ENCODE measurements around the gene MIOX.

Gene MIOX

GRCh38 chr22:50454556-50455075, 32.0 kb upstream of the MIOX start:
- DNase-seq (ENCODE audit: low read depth in 1 of 2, low spot score in 1 of 2) = no peak

GRCh38 chr22:50455201-50455600, 31.5 kb upstream of the MIOX start:
- DNase-seq (ENCODE audit: low read depth in 1 of 2, low spot score in 1 of 2) = no peak

GRCh38 chr22:50456026-50456425, 30.6 kb upstream of the MIOX start:
- DNase-seq (ENCODE audit: low read depth in 1 of 2, low spot score in 1 of 2) = no peak

- no peak for DNase-seq (ENCODE audit: low read depth in 1 of 2, low spot score in 1 of 2)
These were observed 30.0 kb upstream of the MIOX start for GRCh38 chr22:50456466-50457234.

GRCh38 chr22:50459016-50459415, 27.6 kb upstream of the MIOX start:
- no peak for DNase-seq (ENCODE audit: low read depth in 1 of 2, low spot score in 1 of 2)

- no peak for DNase-seq (ENCODE audit: low read depth in 1 of 2, low spot score in 1 of 2)
These were observed 27.0 kb upstream of the MIOX start for GRCh38 chr22:50459496-50460140.

GRCh38 chr22:50460938-50461337, 25.7 kb upstream of the MIOX start:
- no peak for DNase-seq (ENCODE audit: low read depth in 1 of 2, low spot score in 1 of 2)

GRCh38 chr22:50461536-50461935, 25.1 kb upstream of the MIOX start:
- no peak for DNase-seq (ENCODE audit: low read depth in 1 of 2, low spot score in 1 of 2)

- no peak for DNase-seq (ENCODE audit: low read depth in 1 of 2, low spot score in 1 of 2)
These were observed 24.6 kb upstream of the MIOX start for GRCh38 chr22:50461979-50462540.

- DNase-seq (ENCODE audit: low read depth in 1 of 2, low spot score in 1 of 2) = no peak
These were observed 23.3 kb upstream of the MIOX start for GRCh38 chr22:50463188-50463900.

- no peak for DNase-seq (ENCODE audit: low read depth in 1 of 2, low spot score in 1 of 2)
These were observed 22.2 kb upstream of the MIOX start for GRCh38 chr22:50464451-50464850.

- DNase-seq (ENCODE audit: low read depth in 1 of 2, low spot score in 1 of 2) = no peak
These were observed 21.4 kb upstream of the MIOX start for GRCh38 chr22:50465066-50465930.

- no peak for DNase-seq (ENCODE audit: low read depth in 1 of 2, low spot score in 1 of 2)
These were observed 19.3 kb upstream of the MIOX start for GRCh38 chr22:50467341-50467740.

- no peak for DNase-seq (ENCODE audit: low read depth in 1 of 2, low spot score in 1 of 2)
These were observed 18.8 kb upstream of the MIOX start for GRCh38 chr22:50467773-50468440.

- DNase-seq (ENCODE audit: low read depth in 1 of 2, low spot score in 1 of 2) = no peak
These were observed 18.0 kb upstream of the MIOX start for GRCh38 chr22:50468626-50469025.

GRCh38 chr22:50469377-50470305, 17.0 kb upstream of the MIOX start:
- DNase-seq (ENCODE audit: low read depth in 1 of 2, low spot score in 1 of 2) = peak; percentile 81 to 94

- no peak for DNase-seq (ENCODE audit: low read depth in 1 of 2, low spot score in 1 of 2)
These were observed 16.2 kb upstream of the MIOX start for GRCh38 chr22:50470491-50470890.

- no peak for DNase-seq (ENCODE audit: low read depth in 1 of 2, low spot score in 1 of 2)
These were observed 15.3 kb upstream of the MIOX start for GRCh38 chr22:50471197-50471847.

GRCh38 chr22:50471962-50472361, 14.7 kb upstream of the MIOX start:
- DNase-seq (ENCODE audit: low read depth in 1 of 2, low spot score in 1 of 2) = no peak
